SK-N-SH (cell line): Measurements from ENCODE around the gene RASL10B. TPM values are rescaled to one million over a fixed set of nuclear protein-coding genes. Genes with fewer than 3 reads are reported as not detected.

Source experiments
- CTCF ChIA-PET: fragments of 300-600, 350-600 bp; formaldehyde crosslinking; extraction: SDS; loops from one replicate; lab custom pipeline; 2021; lab: Yijun Ruan, JAX
- POLR2A ChIA-PET: fragments of 350-600 bp; sonication (Branson Sonifier 250); formaldehyde crosslinking; extraction: SDS; loops from one replicate; lab custom pipeline; 2020; ENCODE audit warnings: antibody characterized with exemption, inconsistent platforms; lab: Yijun Ruan, JAX
- DNase-seq: peaks from one replicate; pipeline ENCODE4 v3.0.0; 2012
- H2AFZ ChIP-seq: fragments of 200-600 bp; sonication (generic); 2 replicates; pipeline ENCODE4 v1.8.1; 2016; ENCODE audit warnings: antibody characterized with exemption, mild to moderate bottlenecking, low read depth
- H3F3A ChIP-seq: fragments of 200-600 bp; sonication (generic); replicated peaks from 2 replicates; pipeline ENCODE3; 2016; ENCODE audit warnings: antibody characterized with exemption, mild to moderate bottlenecking; ENCODE audit not compliant: insufficient read depth
- H3K27ac ChIP-seq, 2 experiments: fragments of 200-500 bp in 1 of 2; fragments of 200-600 bp in 1 of 2; sonication (Bioruptor generic) in 1 of 2; sonication (generic), shearing (Covaris generic) in 1 of 2; 2 replicates each; pipeline versions ENCODE4 v1.5.1 to v1.6.1; 2014 to 2016; ENCODE audit warnings: low read depth in 2 of 2, inconsistent platforms in 1 of 2, low read length in 1 of 2, mild to moderate bottlenecking in 1 of 2, mixed read lengths in 1 of 2
- H3K27me3 ChIP-seq: fragments of 200-600 bp; sonication (generic), shearing (Covaris generic); 2 replicates; pipeline ENCODE4 v1.6.1; 2016; ENCODE audit warnings: mixed run types; ENCODE audit not compliant: insufficient read depth
- H3K36me3 ChIP-seq, 2 experiments: fragments of 200-500 bp in 1 of 2; fragments of 200-600 bp in 1 of 2; sonication (Bioruptor generic) in 1 of 2; sonication (generic) in 1 of 2; replicated peaks in 1 of 2; 2 replicates each; pipeline versions ENCODE3 to v1.5.1; 2014 to 2016; ENCODE audit warnings: low read length in 1 of 2, mild to moderate bottlenecking in 1 of 2; ENCODE audit not compliant: insufficient read depth in 2 of 2, control insufficient read depth in 1 of 2
- H3K4me1 ChIP-seq, 2 experiments: fragments of 200-500 bp in 1 of 2; fragments of 200-600 bp in 1 of 2; sonication (Bioruptor generic) in 1 of 2; sonication (generic), shearing (Covaris generic) in 1 of 2; 2 replicates each; pipeline versions ENCODE4 v1.5.1 to v1.6.1; 2014 to 2016; ENCODE audit warnings: low read depth in 1 of 2, low read length in 1 of 2, mixed run types in 1 of 2; ENCODE audit not compliant: insufficient read depth in 2 of 2, control insufficient read depth in 1 of 2
- H3K4me2 ChIP-seq: fragments of 200-600 bp; sonication (generic), shearing (Covaris generic); 2 replicates; pipeline ENCODE4 v1.6.1; 2017; ENCODE audit warnings: mixed run types
- H3K4me3 ChIP-seq, 2 experiments: fragments of 200-500 bp in 1 of 2; fragments of 200-600 bp in 1 of 2; sonication (Bioruptor generic) in 1 of 2; sonication (generic), shearing (Covaris generic) in 1 of 2; 2 replicates each; pipeline versions ENCODE4 v1.5.1 to v1.8.1; 2014 to 2016; ENCODE audit warnings: low read depth in 2 of 2, inconsistent platforms in 1 of 2, low read length in 1 of 2, mild to moderate bottlenecking in 1 of 2, mixed read lengths in 1 of 2, moderate library complexity in 1 of 2
- H3K79me2 ChIP-seq: fragments of 200-600 bp; sonication (generic); 2 replicates; pipeline ENCODE4 v1.8.1; 2017; ENCODE audit warnings: mild to moderate bottlenecking; ENCODE audit not compliant: insufficient read depth
- H3K9ac ChIP-seq: fragments of 200-600 bp; sonication (generic); 2 replicates; pipeline ENCODE4 v1.6.1; 2017; ENCODE audit warnings: mixed run types
- H3K9me2 ChIP-seq: fragments of 200-600 bp; sonication (generic); 2 replicates; pipeline ENCODE4 v1.6.1; 2017; ENCODE audit warnings: mixed run types
- H3K9me3 ChIP-seq: fragments of 200-600 bp; sonication (generic); 2 replicates; pipeline ENCODE4 v1.6.1; 2017; ENCODE audit warnings: mixed run types, mild to moderate bottlenecking, moderate library complexity
- H4K20me1 ChIP-seq: fragments of 200-600 bp; sonication (generic); 2 replicates; pipeline ENCODE4 v1.6.1; 2017; ENCODE audit warnings: mild to moderate bottlenecking, mixed run types; ENCODE audit not compliant: insufficient read depth
- CHD2 ChIP-seq: fragments of 150-350 bp; IDR thresholded peaks from 2 replicates; pipeline ENCODE4 v1.6.1; 2018; ENCODE audit warnings: low read length; ENCODE audit not compliant: partially characterized antibody
- EP300 ChIP-seq, 2 experiments: IDR thresholded peaks; 2 replicates each; pipeline versions ENCODE4 v1.4.0 to v1.6.1; 2012; ENCODE audit warnings: borderline replicate concordance in 1 of 2, low read depth in 1 of 2, low read length in 1 of 2
- EZH2phosphoT487 ChIP-seq: fragments of 200-600 bp; sonication (generic); IDR thresholded peaks from 2 replicates; pipeline ENCODE4 v1.6.1; 2017; ENCODE audit warnings: low read depth, mixed run types, mild to moderate bottlenecking, antibody characterized with exemption, moderate library complexity, borderline replicate concordance
- FOXJ3 ChIP-seq: sonication (generic); formaldehyde crosslinking; IDR thresholded peaks from 2 replicates; pipeline ENCODE4 v1.5.1; 2020; ENCODE audit warnings: mild to moderate bottlenecking, missing genetic modification reagents
- FOXM1 ChIP-seq: IDR thresholded peaks from 2 replicates; pipeline ENCODE4 v1.4.0; 2012; ENCODE audit warnings: low read depth, mild to moderate bottlenecking
- GATA2 ChIP-seq: sonication (generic); formaldehyde crosslinking; IDR thresholded peaks from 2 replicates; pipeline ENCODE4 v1.5.0; 2020; ENCODE audit warnings: mild to moderate bottlenecking, missing genetic modification reagents
- MEF2A ChIP-seq: IDR thresholded peaks from 2 replicates; pipeline ENCODE4 v1.4.0; 2012; ENCODE audit warnings: low read depth, borderline replicate concordance
- NFIC ChIP-seq: IDR thresholded peaks from 2 replicates; pipeline ENCODE4 v1.4.0; 2012; ENCODE audit warnings: borderline replicate concordance
- RAD21 ChIP-seq: IDR thresholded peaks from 2 replicates; pipeline ENCODE4 v1.6.1; 2012; ENCODE audit warnings: mild to moderate bottlenecking, low read length
- REST ChIP-seq: IDR thresholded peaks from 2 replicates; pipeline ENCODE4 v1.6.1; 2012; ENCODE audit warnings: mild to moderate bottlenecking, low read depth, low read length, moderate library complexity
- RFX5 ChIP-seq: IDR thresholded peaks from 2 replicates; pipeline ENCODE4 v1.6.1; 2012; ENCODE audit warnings: mild to moderate bottlenecking, improper control_type of control experiment, low read length
- RXRA ChIP-seq: IDR thresholded peaks from 2 replicates; pipeline ENCODE4 v1.4.0; 2012; ENCODE audit warnings: low read depth, mild to moderate bottlenecking, borderline replicate concordance
- SIN3A ChIP-seq: IDR thresholded peaks from 2 replicates; pipeline ENCODE4 v1.6.1; 2012; ENCODE audit warnings: low read depth, mild to moderate bottlenecking, low read length, moderate library complexity, borderline replicate concordance
- TAF1 ChIP-seq: IDR thresholded peaks from 2 replicates; pipeline ENCODE4 v1.6.1; 2012; ENCODE audit warnings: low read depth, mild to moderate bottlenecking, low read length, moderate library complexity, borderline replicate concordance
- YY1 ChIP-seq: IDR thresholded peaks from 2 replicates; pipeline ENCODE4 v1.4.0; 2012; ENCODE audit warnings: low read depth, mild to moderate bottlenecking
- ZBTB33 ChIP-seq: IDR thresholded peaks from 2 replicates; pipeline ENCODE4 v1.4.0; 2012; ENCODE audit warnings: low read depth, borderline replicate concordance
- WGBS: methylation state at CpG from one replicate; pipeline ENCODE4 v1.1.6; 2017; ENCODE audit warnings: low lambda C conversion rate; 5-methylcytosine and 5-hydroxymethylcytosine counted together
- polyA plus RNA-seq, 3 experiments: library from polyadenylated mRNA; depleted of rRNA; stranded (reverse); fragments of >200 nt; gene quantifications; 2 replicates each; pipeline ENCODE4 v1.2.3, GENCODE V29; 2012

Gene RASL10B
- polyA plus RNA-seq, 1 of the 3 experiments (the other 2 are of a cell fraction): 4.2 TPM

- no peak for DNase-seq
- TF ChIP-seq GATA2 (CRISPR knock-in tag) (no peak), REST (no peak), RFX5 (no peak), FOXM1 (no peak), CHD2 (no peak), TAF1 (no peak), FOXJ3 (CRISPR knock-in tag) (no peak), RAD21 (no peak), YY1 (no peak), NFIC (no peak), RXRA (no peak), SIN3A (no peak), MEF2A (no peak), EP300 (IDR thresholded peaks at IDR 0.05; ENCODE audit: borderline replicate concordance in 1 of 2, low read depth in 1 of 2, low read length in 1 of 2) (no peak), ZBTB33 (no peak), EZH2phosphoT487 (no peak)
- ChIA-PET POLR2A (no interaction called here), CTCF (interaction anchor here (0.7 to 2.5 kb wide), 4 partner anchors 9 to 67 kb away, joined by 3 to 9 read pairs (median 5); no protein-coding TSS in a partner anchor)
- no peak overlapping the region for H3K4me2 ChIP-seq
- H3F3A ChIP-seq: no peaks in the 10 kb centered on the region
- H3K36me3 ChIP-seq: no peaks in the 10 kb centered on the region
- no peak overlapping the region for H3K9ac ChIP-seq
- H4K20me1 ChIP-seq: no peaks in the 10 kb centered on the region
- no peak overlapping the region for H3K4me3 ChIP-seq
- H3K27me3 ChIP-seq: no peaks in the 10 kb centered on the region
- H2AFZ ChIP-seq: no peak overlapping the region
- H3K9me2 ChIP-seq: no peaks in the 10 kb centered on the region
- no peak overlapping the region for H3K27ac ChIP-seq
- no peaks in the 10 kb centered on the region; a peak in 1 of 4 replicates for H3K4me1 ChIP-seq
- WGBS: 88% methylated on average over 5 of the region's 5 CpGs
- no peaks in the 10 kb centered on the region for H3K79me2 ChIP-seq
- H3K9me3 ChIP-seq: no peaks in the 10 kb centered on the region
These were observed 7.2 kb downstream of the RASL10B start for GRCh38 chr17:35738519-35739133.
